ENCODE results near the gene EHD4. TPM values are rescaled to one million over a fixed set of nuclear protein-coding genes. Genes with fewer than 3 reads are reported as not detected.

EHD4 gene
- total and polyA plus RNA-seq, 9 of the 15 experiments (the other 6 are each of a cell fraction or from before 2014, with no cell fraction given), result 0.89 to 10.3 (median 6.4) TPM

Small RNA genes lying within 50 kb of the gene (microRNA-seq; reads per million reads assigned to microRNA genes)
- not detected for gene MIR4310 (ENCODE audit: borderline microRNAs expressed)

Small RNA genes lying within 50 kb of the gene (small RNA-seq; reads per million reads assigned to genes)
- gene MIR4310 (not detected), gene RNA5SP393 (not detected)

Other genes with a start within 250 kb of the EHD4 start
Only the 7 nearest of the 8 such genes appear.
- gene MAPKBP1, start 198.1 kb downstream of the EHD4 start, total RNA-seq (2014; rRNA removed), result 4.1 and 5.3 TPM in 2 replicates
- 4.5 and 4.6 TPM in 2 replicates for gene MAPKBP1, start 198.1 kb downstream of the EHD4 start, total RNA-seq (2014; rRNA removed; fragmentation: Illumina TruSeq; extraction: Trizol)
- gene MAPKBP1, start 198.1 kb downstream of the EHD4 start, total RNA-seq (2015; rRNA removed; fragmentation: Illumina TruSeq; extraction: Trizol), result 5.7 and 5.8 TPM in 2 replicates
- gene MAPKBP1, start 198.1 kb downstream of the EHD4 start, total RNA-seq (2021), result 9.5 and 9.6 TPM in 2 replicates
- 3.4 and 4.4 TPM in 2 replicates for gene MAPKBP1, start 198.1 kb downstream of the EHD4 start, polyA plus RNA-seq (2011; rRNA removed)
- gene MAPKBP1, start 198.1 kb downstream of the EHD4 start, polyA plus RNA-seq (2014; fragmentation: Illumina TruSeq; extraction: Trizol), result 4.8 and 5.4 TPM in 2 replicates
- gene MAPKBP1, start 198.1 kb downstream of the EHD4 start, polyA plus RNA-seq (2014; fragmentation: Nextera tagmentation; extraction: Ambion mirVana), result under 1 TPM; 0.15 to 0.28 TPM
- gene MAPKBP1, start 198.1 kb downstream of the EHD4 start, polyA plus RNA-seq (2014; rRNA removed), result 5.2 and 7.1 TPM in 2 replicates
- 6.1 and 11.3 TPM in 2 replicates for gene JMJD7, start 144.5 kb downstream of the EHD4 start, total RNA-seq (2014; rRNA removed)
- gene JMJD7, start 144.5 kb downstream of the EHD4 start, total RNA-seq (2014; rRNA removed; fragmentation: Illumina TruSeq; extraction: Trizol), result 3.2 and 3.8 TPM in 2 replicates
- gene JMJD7, start 144.5 kb downstream of the EHD4 start, total RNA-seq (2015; rRNA removed; fragmentation: Illumina TruSeq; extraction: Trizol), result 4.3 and 5.3 TPM in 2 replicates
- 12.2 and 13.1 TPM in 2 replicates for gene JMJD7, start 144.5 kb downstream of the EHD4 start, total RNA-seq (2021)
- gene JMJD7, start 144.5 kb downstream of the EHD4 start, polyA plus RNA-seq (2011; rRNA removed), result 7.9 and 8.8 TPM in 2 replicates
- gene JMJD7, start 144.5 kb downstream of the EHD4 start, polyA plus RNA-seq (2014; fragmentation: Illumina TruSeq; extraction: Trizol), result 6.8 and 9.4 TPM in 2 replicates
- 1 to 10 TPM; 1.2 to 2.9 TPM for gene JMJD7, start 144.5 kb downstream of the EHD4 start, polyA plus RNA-seq (2014; fragmentation: Nextera tagmentation; extraction: Ambion mirVana)
- 9.7 and 13.9 TPM in 2 replicates for gene JMJD7, start 144.5 kb downstream of the EHD4 start, polyA plus RNA-seq (2014; rRNA removed)
- 3.9 TPM in 2 replicates for gene PLA2G4B, start 133.7 kb downstream of the EHD4 start, total RNA-seq (2014; rRNA removed)
- 0.89 and 2.1 TPM in 2 replicates for gene PLA2G4B, start 133.7 kb downstream of the EHD4 start, total RNA-seq (2014; rRNA removed; fragmentation: Illumina TruSeq; extraction: Trizol)
- 1.3 and 1.4 TPM in 2 replicates for gene PLA2G4B, start 133.7 kb downstream of the EHD4 start, total RNA-seq (2015; rRNA removed; fragmentation: Illumina TruSeq; extraction: Trizol)
- gene PLA2G4B, start 133.7 kb downstream of the EHD4 start, total RNA-seq (2021), result 2.8 and 5.2 TPM in 2 replicates
- gene PLA2G4B, start 133.7 kb downstream of the EHD4 start, polyA plus RNA-seq (2011; rRNA removed), result 4.3 and 7.0 TPM in 2 replicates
- gene PLA2G4B, start 133.7 kb downstream of the EHD4 start, polyA plus RNA-seq (2014; fragmentation: Illumina TruSeq; extraction: Trizol), result 2.7 and 2.8 TPM in 2 replicates
- under 1 TPM; 0.07 to 0.25 TPM for gene PLA2G4B, start 133.7 kb downstream of the EHD4 start, polyA plus RNA-seq (2014; fragmentation: Nextera tagmentation; extraction: Ambion mirVana)
- gene PLA2G4B, start 133.7 kb downstream of the EHD4 start, polyA plus RNA-seq (2014; rRNA removed), result 5.6 and 6.1 TPM in 2 replicates
- not detected in 2 replicates for gene SPTBN5, start 78.5 kb downstream of the EHD4 start, total RNA-seq (2014; rRNA removed)
- gene SPTBN5, start 78.5 kb downstream of the EHD4 start, total RNA-seq (2014; rRNA removed; fragmentation: Illumina TruSeq; extraction: Trizol), result not detected in 2 replicates
- gene SPTBN5, start 78.5 kb downstream of the EHD4 start, total RNA-seq (2015; rRNA removed; fragmentation: Illumina TruSeq; extraction: Trizol), result not detected in 2 replicates
- gene SPTBN5, start 78.5 kb downstream of the EHD4 start, total RNA-seq (2021), result 0.02 TPM in 1 of 2 replicates, not detected in the other
- 0.01 TPM in 1 of 2 replicates, not detected in the other for gene SPTBN5, start 78.5 kb downstream of the EHD4 start, polyA plus RNA-seq (2011; rRNA removed)
- not detected in 2 replicates for gene SPTBN5, start 78.5 kb downstream of the EHD4 start, polyA plus RNA-seq (2014; fragmentation: Illumina TruSeq; extraction: Trizol)
- gene SPTBN5, start 78.5 kb downstream of the EHD4 start, polyA plus RNA-seq (2014; fragmentation: Nextera tagmentation; extraction: Ambion mirVana), result not detected
- not detected in 2 replicates for gene SPTBN5, start 78.5 kb downstream of the EHD4 start, polyA plus RNA-seq (2014; rRNA removed)
- not detected in 2 replicates for gene PLA2G4E, start 48.5 kb upstream of the EHD4 start, total RNA-seq (2014; rRNA removed)
- gene PLA2G4E, start 48.5 kb upstream of the EHD4 start, total RNA-seq (2014; rRNA removed; fragmentation: Illumina TruSeq; extraction: Trizol), result not detected in 2 replicates
- gene PLA2G4E, start 48.5 kb upstream of the EHD4 start, total RNA-seq (2015; rRNA removed; fragmentation: Illumina TruSeq; extraction: Trizol), result not detected in 2 replicates
- not detected in 2 replicates for gene PLA2G4E, start 48.5 kb upstream of the EHD4 start, total RNA-seq (2021)
- gene PLA2G4E, start 48.5 kb upstream of the EHD4 start, polyA plus RNA-seq (2011; rRNA removed), result 0.03 TPM in 1 of 2 replicates, not detected in the other
- not detected in 2 replicates for gene PLA2G4E, start 48.5 kb upstream of the EHD4 start, polyA plus RNA-seq (2014; fragmentation: Illumina TruSeq; extraction: Trizol)
- gene PLA2G4E, start 48.5 kb upstream of the EHD4 start, polyA plus RNA-seq (2014; fragmentation: Nextera tagmentation; extraction: Ambion mirVana), result not detected
- gene PLA2G4E, start 48.5 kb upstream of the EHD4 start, polyA plus RNA-seq (2014; rRNA removed), result not detected in 2 replicates
- gene PLA2G4D, start 122.0 kb upstream of the EHD4 start, total RNA-seq (2014; rRNA removed), result not detected in 2 replicates
- not detected in 2 replicates for gene PLA2G4D, start 122.0 kb upstream of the EHD4 start, total RNA-seq (2014; rRNA removed; fragmentation: Illumina TruSeq; extraction: Trizol)
- not detected in 2 replicates for gene PLA2G4D, start 122.0 kb upstream of the EHD4 start, total RNA-seq (2015; rRNA removed; fragmentation: Illumina TruSeq; extraction: Trizol)
- 0.04 TPM in 1 of 2 replicates, not detected in the other for gene PLA2G4D, start 122.0 kb upstream of the EHD4 start, total RNA-seq (2021)
- 0.04 TPM in 1 of 2 replicates, not detected in the other for gene PLA2G4D, start 122.0 kb upstream of the EHD4 start, polyA plus RNA-seq (2011; rRNA removed)
- gene PLA2G4D, start 122.0 kb upstream of the EHD4 start, polyA plus RNA-seq (2014; fragmentation: Illumina TruSeq; extraction: Trizol), result not detected in 2 replicates
- gene PLA2G4D, start 122.0 kb upstream of the EHD4 start, polyA plus RNA-seq (2014; fragmentation: Nextera tagmentation; extraction: Ambion mirVana), result not detected
- not detected in 2 replicates for gene PLA2G4D, start 122.0 kb upstream of the EHD4 start, polyA plus RNA-seq (2014; rRNA removed)
- gene PLA2G4F, start 184.1 kb upstream of the EHD4 start, total RNA-seq (2014; rRNA removed), result not detected in 2 replicates
- gene PLA2G4F, start 184.1 kb upstream of the EHD4 start, total RNA-seq (2014; rRNA removed; fragmentation: Illumina TruSeq; extraction: Trizol), result not detected in 2 replicates
- not detected in 2 replicates for gene PLA2G4F, start 184.1 kb upstream of the EHD4 start, total RNA-seq (2015; rRNA removed; fragmentation: Illumina TruSeq; extraction: Trizol)
- 0.02 TPM in 1 of 2 replicates, not detected in the other for gene PLA2G4F, start 184.1 kb upstream of the EHD4 start, total RNA-seq (2021)
- gene PLA2G4F, start 184.1 kb upstream of the EHD4 start, polyA plus RNA-seq (2011; rRNA removed), result not detected in 2 replicates
- not detected in 2 replicates for gene PLA2G4F, start 184.1 kb upstream of the EHD4 start, polyA plus RNA-seq (2014; fragmentation: Illumina TruSeq; extraction: Trizol)
- gene PLA2G4F, start 184.1 kb upstream of the EHD4 start, polyA plus RNA-seq (2014; fragmentation: Nextera tagmentation; extraction: Ambion mirVana), result not detected
- not detected in 2 replicates for gene PLA2G4F, start 184.1 kb upstream of the EHD4 start, polyA plus RNA-seq (2014; rRNA removed)

All from K562 (cell line).